ENCODE measurements around the gene MGLL. TPM values are rescaled to one million over a fixed set of nuclear protein-coding genes. Genes with fewer than 3 reads are reported as not detected.

MGLL gene
- total RNA-seq, 4 donors from 2014 or later: 12.6 to 44.8 (median 32.3) TPM

- Histone ChIP-seq H3K27ac (no peak overlapping the region), H3K27me3 (no peaks in the 10 kb centered on the region), H3K4me3 (no peak overlapping the region), H3K36me3 (no peaks in the 10 kb centered on the region), H3K4me1 (peaks cover 0 to 7% of the 10 kb centered on the region in 2 donors), H3K9me3 (no peaks in the 10 kb centered on the region)
- TF ChIP-seq CTCF (IDR thresholded peaks at IDR 0.05) (no peak), POLR2A (IDR thresholded peaks at IDR 0.05) (no peak)
- DNase-seq: no peak
- intact Hi-C loops (cut with DNase I; ENCODE audit: low total_unique reads): no loop called here
Observed at GRCh38 chr3:127651516-127652172, 170.7 kb downstream of the MGLL start.

GRCh38 chr3:127650236-127650635 lies 172.1 kb downstream of the MGLL start:
- H3K4me3 ChIP-seq: no peak overlapping the region
- intact Hi-C loops (cut with DNase I; ENCODE audit: low total_unique reads): no loop called here
- peaks cover 0 to under 1% of the 10 kb centered on the region in 2 donors for H3K4me1 ChIP-seq
- H3K36me3 ChIP-seq: no peaks in the 10 kb centered on the region
- no peak for DNase-seq
- H3K9me3 ChIP-seq: no peaks in the 10 kb centered on the region
- TF ChIP-seq POLR2A (IDR thresholded peaks at IDR 0.05) (no peak), CTCF (IDR thresholded peaks at IDR 0.05) (no peak)
- H3K27ac ChIP-seq: no peak overlapping the region
- H3K27me3 ChIP-seq: no peaks in the 10 kb centered on the region

- H3K4me1 ChIP-seq: no peaks in the 10 kb centered on the region
- no peaks in the 10 kb centered on the region for H3K36me3 ChIP-seq
- intact Hi-C loops (cut with DNase I; ENCODE audit: low total_unique reads): no loop called here
- H3K27me3 ChIP-seq: no peaks in the 10 kb centered on the region
- no peak for DNase-seq
- H3K4me3 ChIP-seq: no peak overlapping the region
- TF ChIP-seq POLR2A (IDR thresholded peaks at IDR 0.05) (no peak), CTCF (IDR thresholded peaks at IDR 0.05) (no peak)
- no peak overlapping the region for H3K27ac ChIP-seq
- H3K9me3 ChIP-seq: no peaks in the 10 kb centered on the region
Observed at GRCh38 chr3:127647845-127648204, 174.5 kb downstream of the MGLL start.

- no peaks in the 10 kb centered on the region for H3K4me1 ChIP-seq
- no peak for TF ChIP-seq CTCF (IDR thresholded peaks at IDR 0.05)
- TF ChIP-seq POLR2A (IDR thresholded peaks at IDR 0.05): no peak
- H3K27me3 ChIP-seq: no peaks in the 10 kb centered on the region
- no peaks in the 10 kb centered on the region for H3K36me3 ChIP-seq
- DNase-seq: no peak
- H3K27ac ChIP-seq: no peak overlapping the region
- intact Hi-C loops (cut with DNase I; ENCODE audit: low total_unique reads): no loop called here
- H3K9me3 ChIP-seq: no peaks in the 10 kb centered on the region
- no peak overlapping the region for H3K4me3 ChIP-seq
Observed at GRCh38 chr3:127647166-127647844, 175.0 kb downstream of the MGLL start.

- H3K4me3 ChIP-seq: no peak overlapping the region
- no peak overlapping the region for H3K27ac ChIP-seq
- DNase-seq: no peak
- no peak for TF ChIP-seq CTCF (IDR thresholded peaks at IDR 0.05)
- no peak for TF ChIP-seq POLR2A (IDR thresholded peaks at IDR 0.05)
- H3K27me3 ChIP-seq: no peaks in the 10 kb centered on the region
- no peaks in the 10 kb centered on the region for H3K9me3 ChIP-seq
- no peaks in the 10 kb centered on the region for H3K36me3 ChIP-seq
- no peaks in the 10 kb centered on the region for H3K4me1 ChIP-seq
- intact Hi-C loops (cut with DNase I; ENCODE audit: low total_unique reads): no loop called here
Observed at GRCh38 chr3:127646501-127647046, 175.7 kb downstream of the MGLL start.
